Measurements from ENCODE around the gene TMEM106A. TPM values are rescaled to one million over a fixed set of nuclear protein-coding genes. Genes with fewer than 3 reads are reported as not detected.

Gene TMEM106A
- polyA plus RNA-seq, 1 donor (not counting 4 experiments of a cell fraction or from before 2014, with no cell fraction given), result 0.93 TPM

DNA sequence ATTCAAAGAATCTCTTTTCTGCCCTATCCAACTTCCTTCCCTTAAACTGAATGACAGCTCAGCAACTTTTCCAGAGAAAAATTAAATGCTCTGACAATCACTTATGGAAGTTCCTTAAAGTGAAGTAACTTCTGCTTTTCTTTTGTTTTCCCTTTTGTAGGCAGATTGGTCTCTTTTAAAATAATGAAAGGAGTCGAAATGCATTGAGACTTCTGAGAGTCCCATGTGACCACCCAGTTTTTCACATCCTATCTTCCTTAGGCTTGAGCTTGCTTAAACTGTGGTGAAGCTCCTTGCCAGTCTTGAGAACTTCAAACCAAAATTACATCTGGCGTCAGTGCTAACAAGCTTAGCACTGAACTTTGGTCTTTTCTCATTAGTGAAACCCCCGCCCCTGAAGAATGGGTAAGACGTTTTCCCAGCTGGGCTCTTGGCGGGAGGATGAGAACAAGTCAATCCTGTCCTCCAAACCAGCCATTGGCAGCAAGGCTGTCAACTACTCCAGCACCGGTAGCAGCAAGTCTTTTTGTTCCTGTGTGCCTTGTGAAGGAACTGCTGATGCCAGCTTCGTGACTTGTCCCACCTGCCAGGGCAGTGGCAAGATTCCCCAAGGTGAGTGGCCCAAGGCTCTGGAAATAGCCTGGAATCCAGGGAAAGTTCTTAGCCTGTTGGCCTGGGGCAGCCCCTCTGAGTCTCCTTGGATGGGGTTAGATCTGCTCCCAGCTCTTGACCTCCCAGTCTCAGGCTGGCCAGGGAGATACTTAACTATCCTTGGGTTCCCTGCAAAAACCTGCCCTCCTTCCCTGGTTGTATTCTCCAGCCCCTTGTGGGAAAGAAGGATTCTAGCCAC lies 1.2 kb downstream of the TMEM106A start:
- Histone ChIP-seq H3K9me3 (ENCODE audit: control insufficient read depth, low read depth, low read length) (no peaks in the 10 kb centered on the region), H3K27me3 (ENCODE audit: control insufficient read depth, extremely low read depth, insufficient read depth, low read length) (no peaks in the 10 kb centered on the region), H4K20me1 (ENCODE audit: control insufficient read depth, extremely low read depth, insufficient read depth, low read length) (no peaks in the 10 kb centered on the region), H3K79me2 (ENCODE audit: control insufficient read depth, insufficient read depth, low read length) (no peaks in the 10 kb centered on the region), H3K27ac (ENCODE audit: control insufficient read depth, insufficient read depth, low read length) (no peak overlapping the region), H3K4me3 (ENCODE audit: control insufficient read depth in 2 of 3, extremely low read depth in 1 of 3, insufficient read depth in 2 of 3, low read depth in 1 of 3, low read length in 3 of 3) (peak overlapping the region in 2 of 3 experiments; percentile 72 to 74), H3K36me3 (ENCODE audit: control insufficient read depth in 2 of 2, extremely low read depth in 1 of 2, insufficient read depth in 2 of 2, low read length in 2 of 2) (peaks cover 11 to 28% of the 10 kb centered on the region in 2 experiments), H3K4me2 (ENCODE audit: control insufficient read depth, extremely low read depth, insufficient read depth, low read depth, low read length) (peak overlapping the region; percentile 89), H3K9me1 (ENCODE audit: control insufficient read depth, extremely low read depth, insufficient read depth, low read length) (no peaks in the 10 kb centered on the region), H3K9ac (ENCODE audit: control insufficient read depth, extremely low read depth, insufficient read depth, low read length) (peak overlapping the region; percentile 72), H2AFZ (ENCODE audit: control insufficient read depth, low read length) (no peak overlapping the region), H3K4me1 (ENCODE audit: control insufficient read depth, extremely low read depth, insufficient read depth, low read length) (peaks cover 23% of the 10 kb centered on the region)
- no peak for TF ChIP-seq CTCF (optimal IDR thresholded peaks at IDR 0.05 in 1 of 3, IDR thresholded peaks at IDR 0.05 in 1 of 3, conservative IDR thresholded peaks at IDR 0.05 in 1 of 3; ENCODE audit: extremely low read depth in 1 of 3, insufficient read depth in 2 of 3, low read length in 3 of 3)
- TF ChIP-seq EZH2 (IDR thresholded peaks at IDR 0.05; ENCODE audit: low read length), result no peak
- no peak for DNase-seq (ENCODE audit: low read depth, low spot score)
- FAIRE-seq, result no peak
- dilution Hi-C loops (cut with MboI; ENCODE audit: extremely low pct_ligation_motif_present, low sequenced_read_pairs), result no loop called here

DNA sequence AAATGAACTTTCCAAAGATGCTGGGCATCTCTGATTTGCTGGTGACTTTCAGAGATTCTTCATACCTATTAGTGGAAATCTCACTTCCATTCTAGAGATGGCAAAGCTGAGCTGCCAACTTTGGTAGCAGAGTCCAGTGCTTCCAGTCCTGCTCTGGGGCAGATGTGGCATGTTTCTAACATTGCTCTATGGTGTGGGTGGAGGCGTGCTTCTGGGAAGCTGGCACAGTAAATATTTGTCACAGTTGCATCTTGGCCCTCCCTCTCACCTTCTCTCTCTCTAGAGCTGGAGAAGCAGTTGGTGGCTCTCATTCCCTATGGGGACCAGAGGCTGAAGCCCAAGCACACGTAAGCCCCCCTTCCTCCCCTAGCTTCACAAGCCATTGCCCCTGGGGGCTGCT lies 1.9 kb downstream of the TMEM106A start:
- no peak overlapping the region for H3K9ac ChIP-seq (ENCODE audit: control insufficient read depth, extremely low read depth, insufficient read depth, low read length)
- no peak for TF ChIP-seq CTCF (optimal IDR thresholded peaks at IDR 0.05 in 1 of 3, IDR thresholded peaks at IDR 0.05 in 1 of 3, conservative IDR thresholded peaks at IDR 0.05 in 1 of 3; ENCODE audit: extremely low read depth in 1 of 3, insufficient read depth in 2 of 3, low read length in 3 of 3)
- no peak for TF ChIP-seq EZH2 (IDR thresholded peaks at IDR 0.05; ENCODE audit: low read length)
- H3K4me2 ChIP-seq (ENCODE audit: control insufficient read depth, extremely low read depth, insufficient read depth, low read depth, low read length), result no peak overlapping the region
- H3K27me3 ChIP-seq (ENCODE audit: control insufficient read depth, extremely low read depth, insufficient read depth, low read length), result no peaks in the 10 kb centered on the region
- no peak overlapping the region for H3K27ac ChIP-seq (ENCODE audit: control insufficient read depth, insufficient read depth, low read length)
- no peak overlapping the region for H2AFZ ChIP-seq (ENCODE audit: control insufficient read depth, low read length)
- no peaks in the 10 kb centered on the region for H3K9me1 ChIP-seq (ENCODE audit: control insufficient read depth, extremely low read depth, insufficient read depth, low read length)
- no peak for DNase-seq (ENCODE audit: low read depth, low spot score)
- no peak overlapping the region for H3K4me3 ChIP-seq (ENCODE audit: control insufficient read depth in 2 of 3, extremely low read depth in 1 of 3, insufficient read depth in 2 of 3, low read depth in 1 of 3, low read length in 3 of 3)
- H3K79me2 ChIP-seq (ENCODE audit: control insufficient read depth, insufficient read depth, low read length), result no peaks in the 10 kb centered on the region
- H3K4me1 ChIP-seq (ENCODE audit: control insufficient read depth, extremely low read depth, insufficient read depth, low read length), result peaks cover 23% of the 10 kb centered on the region
- H4K20me1 ChIP-seq (ENCODE audit: control insufficient read depth, extremely low read depth, insufficient read depth, low read length), result no peaks in the 10 kb centered on the region
- no peak for FAIRE-seq
- no peaks in the 10 kb centered on the region for H3K9me3 ChIP-seq (ENCODE audit: control insufficient read depth, low read depth, low read length)
- H3K36me3 ChIP-seq (ENCODE audit: control insufficient read depth in 2 of 2, extremely low read depth in 1 of 2, insufficient read depth in 2 of 2, low read length in 2 of 2), result peaks cover 8 to 24% of the 10 kb centered on the region in 2 experiments
- dilution Hi-C loops (cut with MboI; ENCODE audit: extremely low pct_ligation_motif_present, low sequenced_read_pairs), result no loop called here
